ENCODE results near the gene THADA. TPM values are rescaled to one million over a fixed set of nuclear protein-coding genes. Genes with fewer than 3 reads are reported as not detected.

The THADA gene
- total RNA-seq, 1 donor from 2014 or later = 33.8 TPM

DNA sequence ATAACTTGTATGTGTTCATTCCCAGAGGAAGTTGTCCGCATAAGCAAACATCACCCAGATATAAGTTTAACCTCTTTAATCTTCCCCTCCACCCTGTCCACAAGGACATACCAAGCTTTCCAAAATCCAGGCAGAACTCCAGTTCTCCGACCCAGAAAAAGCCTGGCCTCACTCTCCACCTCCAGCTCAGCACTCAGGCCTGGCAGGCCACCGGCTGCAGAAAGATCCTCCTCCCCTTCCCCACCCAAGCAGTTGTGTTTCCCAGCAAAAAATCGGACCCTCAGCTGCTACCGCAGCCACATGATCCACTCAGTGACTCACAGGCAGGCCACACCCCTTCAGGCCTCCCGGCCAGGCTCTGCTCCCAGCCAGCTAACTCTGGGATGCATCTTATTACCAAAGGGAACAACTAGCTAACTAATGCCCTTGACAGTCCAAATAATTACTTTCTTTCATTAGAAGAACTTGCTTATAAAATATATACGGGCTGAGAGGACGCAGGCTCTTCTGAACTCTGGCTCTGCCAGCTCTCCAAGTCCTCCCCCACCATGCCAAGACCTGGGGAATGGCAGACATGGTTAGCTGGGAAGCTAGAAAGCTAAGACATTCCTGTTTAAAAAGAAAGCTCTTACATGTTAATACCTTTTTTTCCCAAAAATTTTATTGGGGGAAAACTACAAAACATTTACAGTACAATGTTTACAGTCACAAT lies 373.9 kb downstream of the THADA start:
- H3K27me3 Mint-ChIP-seq (ENCODE audit: low read depth) = peaks cover 2% of the 10 kb centered on the region
- peak; percentile 77 for DNase-seq (ENCODE audit: low read depth, low spot score)
- peak overlapping the region; percentile 85 for H3K4me3 Mint-ChIP-seq
- H3K36me3 Mint-ChIP-seq (ENCODE audit: low read depth) = peaks cover 5% of the 10 kb centered on the region
- H3K27ac Mint-ChIP-seq (ENCODE audit: unreplicated experiment) = peak overlapping the region; percentile 89
- no peaks in the 10 kb centered on the region for H3K9me3 Mint-ChIP-seq
- H3K4me1 Mint-ChIP-seq = peaks cover 67% of the 10 kb centered on the region
- TF ChIP-seq, protein P1, sequence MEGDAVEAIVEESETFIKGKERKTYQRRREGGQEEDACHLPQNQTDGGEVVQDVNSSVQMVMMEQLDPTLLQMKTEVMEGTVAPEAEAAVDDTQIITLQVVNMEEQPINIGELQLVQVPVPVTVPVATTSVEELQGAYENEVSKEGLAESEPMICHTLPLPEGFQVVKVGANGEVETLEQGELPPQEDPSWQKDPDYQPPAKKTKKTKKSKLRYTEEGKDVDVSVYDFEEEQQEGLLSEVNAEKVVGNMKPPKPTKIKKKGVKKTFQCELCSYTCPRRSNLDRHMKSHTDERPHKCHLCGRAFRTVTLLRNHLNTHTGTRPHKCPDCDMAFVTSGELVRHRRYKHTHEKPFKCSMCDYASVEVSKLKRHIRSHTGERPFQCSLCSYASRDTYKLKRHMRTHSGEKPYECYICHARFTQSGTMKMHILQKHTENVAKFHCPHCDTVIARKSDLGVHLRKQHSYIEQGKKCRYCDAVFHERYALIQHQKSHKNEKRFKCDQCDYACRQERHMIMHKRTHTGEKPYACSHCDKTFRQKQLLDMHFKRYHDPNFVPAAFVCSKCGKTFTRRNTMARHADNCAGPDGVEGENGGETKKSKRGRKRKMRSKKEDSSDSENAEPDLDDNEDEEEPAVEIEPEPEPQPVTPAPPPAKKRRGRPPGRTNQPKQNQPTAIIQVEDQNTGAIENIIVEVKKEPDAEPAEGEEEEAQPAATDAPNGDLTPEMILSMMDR (conservative IDR thresholded peaks at IDR 0.05) = no peak

DNA sequence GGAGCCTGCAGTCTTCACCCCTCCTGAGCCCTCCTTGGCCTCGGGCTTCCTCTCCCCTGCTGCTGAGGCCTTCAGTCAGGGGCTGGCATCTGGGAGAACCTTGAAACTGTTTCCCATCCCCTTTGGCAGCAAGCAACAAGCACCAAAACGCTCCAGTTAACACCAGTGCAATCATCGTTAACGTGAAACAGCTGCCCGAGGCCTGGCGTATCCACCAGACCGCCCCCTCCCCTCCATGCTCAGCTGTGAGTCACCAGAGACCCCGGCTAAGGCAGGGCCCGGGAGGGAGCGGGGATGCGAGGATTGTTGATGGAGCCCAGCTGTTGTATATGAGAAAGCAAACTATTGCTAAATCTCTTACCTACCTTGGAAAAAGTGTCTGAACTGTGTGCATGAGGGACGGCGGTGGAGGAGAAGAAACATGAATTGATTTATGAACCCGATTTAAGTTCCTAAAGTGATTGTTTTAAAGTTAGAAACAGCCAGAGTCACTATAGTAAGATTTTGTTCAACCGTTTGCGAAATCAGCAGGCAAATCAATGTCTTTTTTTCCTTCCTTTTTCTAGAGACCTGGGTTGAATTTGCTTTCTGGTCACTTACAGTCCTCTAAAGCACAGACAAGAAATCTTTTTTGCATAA lies 374.6 kb downstream of the THADA start:
- DNase-seq (ENCODE audit: low read depth, low spot score) = peak; percentile 46
- Mint-ChIP-seq H3K9me3 (no peaks in the 10 kb centered on the region), H3K27ac (ENCODE audit: unreplicated experiment) (peak overlapping the region; percentile 98), H3K4me1 (peaks cover 67% of the 10 kb centered on the region), H3K4me3 (peak overlapping the region; percentile 85), H3K27me3 (ENCODE audit: low read depth) (peaks cover 2% of the 10 kb centered on the region), H3K36me3 (ENCODE audit: low read depth) (peaks cover 5% of the 10 kb centered on the region)
- TF ChIP-seq, protein P1 (conservative IDR thresholded peaks at IDR 0.05) = no peak

DNA sequence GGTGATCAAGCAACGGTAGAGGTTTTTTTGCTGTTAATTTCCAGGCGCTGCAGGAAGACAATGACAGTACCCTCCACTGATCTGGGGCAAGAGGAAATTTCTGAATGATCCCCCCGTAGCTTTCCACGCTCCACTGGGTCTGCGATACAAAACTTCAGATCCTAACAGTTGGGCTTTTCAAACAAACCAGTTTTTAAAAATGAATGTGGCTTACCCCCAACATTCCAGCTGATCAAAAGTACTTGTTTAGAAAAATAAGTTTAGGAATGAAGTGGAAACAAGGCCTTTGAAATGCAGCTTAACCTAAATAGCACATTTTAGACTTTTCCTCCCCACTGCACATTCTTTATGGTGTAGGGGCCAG lies 375.1 kb downstream of the THADA start:
- Mint-ChIP-seq H3K27ac (ENCODE audit: unreplicated experiment) (peak overlapping the region; percentile 98), H3K36me3 (ENCODE audit: low read depth) (peaks cover 5% of the 10 kb centered on the region), H3K4me3 (peak overlapping the region; percentile 85)

DNA sequence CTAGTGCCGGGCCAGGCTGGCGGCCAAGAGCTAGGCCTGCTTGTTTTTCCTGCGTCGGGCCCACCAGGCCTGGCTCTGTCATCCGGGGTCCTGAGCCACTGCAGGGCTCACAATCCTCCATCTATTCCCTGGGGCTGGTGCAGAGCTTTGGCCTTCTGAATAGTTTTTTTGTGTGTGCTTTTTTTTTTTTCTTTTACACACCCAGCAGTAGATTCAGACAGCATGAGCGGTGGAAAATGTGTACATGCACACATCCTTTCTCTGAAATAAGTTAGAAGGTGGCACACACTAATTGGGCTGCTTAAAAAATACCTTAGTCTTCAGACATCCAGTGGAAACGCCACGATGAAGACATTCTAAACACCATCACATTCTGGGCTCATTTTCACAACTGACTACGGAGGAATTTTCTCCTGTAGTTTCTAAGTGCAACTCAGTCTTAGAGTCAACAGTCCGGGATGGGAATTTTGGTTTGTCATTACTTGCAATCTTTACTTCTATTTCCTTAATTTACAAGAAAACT lies 375.5 kb downstream of the THADA start:
- Mint-ChIP-seq H3K27ac (ENCODE audit: unreplicated experiment) (peak overlapping the region; percentile 98), H3K36me3 (ENCODE audit: low read depth) (peaks cover 5% of the 10 kb centered on the region), H3K4me3 (peak overlapping the region; percentile 85), H3K4me1 (peaks cover 75% of the 10 kb centered on the region), H3K27me3 (ENCODE audit: low read depth) (peaks cover 2% of the 10 kb centered on the region), H3K9me3 (no peaks in the 10 kb centered on the region)
- TF ChIP-seq, protein P1 (conservative IDR thresholded peaks at IDR 0.05) = no peak
- no peak for DNase-seq (ENCODE audit: low read depth, low spot score)

More for the DNA sequence above, 375.1 kb downstream of the THADA start:
- TF ChIP-seq, protein P1 (conservative IDR thresholded peaks at IDR 0.05) = no peak
- Mint-ChIP-seq H3K9me3 (no peaks in the 10 kb centered on the region), H3K4me1 (peaks cover 71% of the 10 kb centered on the region), H3K27me3 (ENCODE audit: low read depth) (peaks cover 2% of the 10 kb centered on the region)
- no peak for DNase-seq (ENCODE audit: low read depth, low spot score)

DNA sequence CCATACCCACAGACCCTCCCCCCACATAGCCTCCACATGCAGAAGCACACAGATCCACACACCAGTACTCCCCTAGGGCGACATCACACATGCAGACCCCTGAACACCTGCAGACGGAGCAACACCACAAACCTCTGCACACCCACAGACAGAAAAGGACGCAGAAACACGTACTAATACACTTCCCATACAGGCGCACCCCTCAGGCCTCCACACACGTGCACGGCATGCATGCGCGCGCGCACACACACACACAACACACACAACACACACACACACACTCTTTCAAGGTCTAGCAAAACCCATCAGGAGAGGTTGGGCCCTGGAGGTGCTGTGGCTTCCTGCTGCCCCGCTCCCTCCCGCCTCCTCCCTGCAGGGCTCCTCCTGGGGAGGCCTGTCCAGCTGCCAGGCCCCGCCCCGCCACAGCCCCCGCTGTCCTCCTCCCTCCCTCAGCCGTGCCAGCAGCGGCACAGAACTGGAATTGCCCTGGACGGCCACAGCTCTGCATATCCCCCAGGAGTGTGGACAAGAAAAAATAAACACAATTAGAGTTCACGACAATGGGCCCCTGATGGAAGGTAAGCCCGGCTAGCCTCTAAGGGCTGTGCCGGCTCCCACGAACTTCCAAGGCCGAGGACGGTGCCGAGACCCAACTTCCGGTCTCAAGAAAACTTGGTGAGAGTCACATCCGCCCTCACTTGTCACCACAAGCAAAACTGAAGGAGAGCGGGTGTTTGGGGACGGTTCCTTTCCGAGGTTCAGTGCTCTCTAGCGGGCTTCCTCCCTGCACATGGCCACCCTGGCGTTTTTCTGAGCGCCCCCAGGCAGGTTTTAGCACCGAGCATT lies 376.2 kb downstream of the THADA start:
- peak overlapping the region; percentile 98 for H3K27ac Mint-ChIP-seq (ENCODE audit: unreplicated experiment)
- peak; percentile 40 for DNase-seq (ENCODE audit: low read depth, low spot score)
- H3K36me3 Mint-ChIP-seq (ENCODE audit: low read depth) = peaks cover 5% of the 10 kb centered on the region
- TF ChIP-seq, protein P1 (conservative IDR thresholded peaks at IDR 0.05) = no peak
- H3K9me3 Mint-ChIP-seq = no peaks in the 10 kb centered on the region
- peak overlapping the region; percentile 85 for H3K4me3 Mint-ChIP-seq
- H3K4me1 Mint-ChIP-seq = peaks cover 75% of the 10 kb centered on the region
- H3K27me3 Mint-ChIP-seq (ENCODE audit: low read depth) = peaks cover 2% of the 10 kb centered on the region
